Measurements from ENCODE around the gene PARP3.

PARP3 gene

DNA sequence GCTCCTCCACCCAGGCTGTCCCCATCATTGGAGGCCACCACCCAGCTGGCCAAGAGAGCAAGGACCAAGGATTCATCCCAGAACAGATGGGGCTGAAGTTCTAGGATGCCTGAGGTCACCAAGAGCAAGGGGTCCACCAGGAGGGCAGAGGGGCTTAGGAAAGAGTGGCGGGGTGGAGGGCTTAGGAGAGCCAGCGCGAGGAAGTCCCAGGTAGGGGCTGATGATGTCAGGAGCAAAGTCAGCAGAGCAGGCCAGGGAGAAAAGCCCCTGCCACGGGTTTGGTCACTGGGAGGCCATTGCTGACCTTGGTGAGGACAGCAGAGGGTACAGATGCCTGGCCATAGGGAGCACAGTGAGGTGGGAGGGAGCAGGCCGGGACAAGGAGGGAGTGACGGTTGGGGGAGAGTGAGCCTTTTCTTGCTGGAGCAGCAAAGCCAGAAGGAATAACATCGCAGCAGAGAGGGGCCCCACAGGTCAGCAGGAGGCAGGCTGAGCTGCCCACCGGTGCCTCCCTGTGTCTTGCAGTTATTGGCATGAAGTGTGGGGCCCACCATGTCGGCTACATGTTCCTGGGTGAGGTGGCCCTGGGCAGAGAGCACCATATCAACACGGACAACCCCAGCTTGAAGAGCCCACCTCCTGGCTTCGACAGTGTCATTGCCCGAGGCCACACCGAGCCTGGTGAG, 5.2 kb downstream of the PARP3 start:
- Histone ChIP-seq H3K4me1 (ENCODE audit: insufficient read depth, low read length) (peaks cover 3% of the 10 kb centered on the region), H3K4me3 (ENCODE audit: low read length) (no peak overlapping the region), H3K36me3 (ENCODE audit: insufficient read depth, low read length) (no peaks in the 10 kb centered on the region), H3K27me3 (ENCODE audit: insufficient read depth, low read length) (no peaks in the 10 kb centered on the region), H3K9me3 (ENCODE audit: low read length) (no peaks in the 10 kb centered on the region), H2AFZ (ENCODE audit: low read depth, low read length) (no peak overlapping the region)

DNA sequence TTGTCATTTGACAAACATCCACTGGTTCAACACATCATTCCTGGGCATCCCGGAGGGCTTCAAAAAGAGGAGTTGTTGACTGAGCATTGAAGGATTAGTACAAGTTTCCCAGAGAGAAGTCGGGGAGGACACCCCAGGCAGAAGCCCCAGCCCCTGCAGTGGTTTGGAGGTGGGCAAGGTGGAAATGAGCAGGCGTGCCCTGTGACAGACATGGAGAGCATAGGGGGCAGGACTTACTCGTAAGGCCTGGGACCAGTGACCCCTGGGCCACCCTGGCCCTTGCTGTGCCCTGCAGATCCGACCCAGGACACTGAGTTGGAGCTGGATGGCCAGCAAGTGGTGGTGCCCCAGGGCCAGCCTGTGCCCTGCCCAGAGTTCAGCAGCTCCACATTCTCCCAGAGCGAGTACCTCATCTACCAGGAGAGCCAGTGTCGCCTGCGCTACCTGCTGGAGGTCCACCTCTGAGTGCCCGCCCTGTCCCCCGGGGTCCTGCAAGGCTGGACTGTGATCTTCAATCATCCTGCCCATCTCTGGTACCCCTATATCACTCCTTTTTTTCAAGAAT, 5.9 kb downstream of the PARP3 start:
- H3K4me3 ChIP-seq (ENCODE audit: low read length), result no peak overlapping the region
- H3K4me1 ChIP-seq (ENCODE audit: insufficient read depth, low read length), result peaks cover 3% of the 10 kb centered on the region
- H3K27me3 ChIP-seq (ENCODE audit: insufficient read depth, low read length), result no peaks in the 10 kb centered on the region
- no peaks in the 10 kb centered on the region for H3K36me3 ChIP-seq (ENCODE audit: insufficient read depth, low read length)
- no peak overlapping the region for H2AFZ ChIP-seq (ENCODE audit: low read depth, low read length)
- no peaks in the 10 kb centered on the region for H3K9me3 ChIP-seq (ENCODE audit: low read length)

DNA sequence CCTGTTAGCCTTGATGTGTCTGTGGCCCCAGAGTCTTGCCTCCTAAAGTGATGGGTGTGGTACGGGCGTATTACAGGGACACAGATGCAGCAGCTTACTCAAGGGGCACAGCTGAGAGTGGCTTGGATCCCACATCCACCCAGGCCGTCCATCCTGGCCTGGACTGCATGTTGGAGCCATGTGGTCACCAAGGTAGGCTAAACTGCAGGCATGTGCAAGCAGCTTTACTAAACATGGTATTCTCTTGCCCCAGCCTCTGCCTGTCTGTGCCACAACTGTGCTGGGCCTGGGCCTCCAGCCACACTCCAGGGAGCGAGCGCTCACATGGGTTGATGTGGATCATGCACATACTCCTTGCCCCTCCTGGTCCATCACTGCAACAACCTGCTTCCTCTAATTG, 7.0 kb downstream of the PARP3 start:
- Histone ChIP-seq H2AFZ (ENCODE audit: low read depth, low read length) (no peak overlapping the region), H3K36me3 (ENCODE audit: insufficient read depth, low read length) (no peaks in the 10 kb centered on the region), H3K9me3 (ENCODE audit: low read length) (no peaks in the 10 kb centered on the region), H3K4me3 (ENCODE audit: low read length) (no peak overlapping the region), H3K4me1 (ENCODE audit: insufficient read depth, low read length) (peaks cover 11% of the 10 kb centered on the region), H3K27me3 (ENCODE audit: insufficient read depth, low read length) (no peaks in the 10 kb centered on the region)

DNA sequence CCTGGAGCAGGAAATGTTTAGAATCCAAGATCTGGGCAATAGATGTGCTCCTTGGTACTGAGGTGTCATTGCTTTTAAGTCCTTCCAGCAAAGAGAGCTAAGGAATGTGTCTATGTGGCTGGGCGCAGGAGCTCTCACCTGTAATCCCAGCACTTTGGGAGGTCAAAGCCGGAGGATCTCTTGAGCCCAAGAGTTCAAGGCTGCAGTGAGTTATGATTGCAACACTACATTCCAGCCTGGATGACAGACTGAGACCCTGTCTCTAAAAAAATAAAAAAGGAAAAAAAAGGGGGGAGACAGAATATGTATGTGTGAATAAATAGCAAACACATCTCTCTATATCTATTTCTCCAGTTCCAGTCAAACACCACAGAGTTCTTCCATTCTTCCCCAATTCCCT, 8.7 kb downstream of the PARP3 start:
- no peaks in the 10 kb centered on the region for H3K27me3 ChIP-seq (ENCODE audit: insufficient read depth, low read length)
- H3K4me3 ChIP-seq (ENCODE audit: low read length), result no peak overlapping the region
- peaks cover 11% of the 10 kb centered on the region for H3K4me1 ChIP-seq (ENCODE audit: insufficient read depth, low read length)
- no peaks in the 10 kb centered on the region for H3K9me3 ChIP-seq (ENCODE audit: low read length)
- no peaks in the 10 kb centered on the region for H3K36me3 ChIP-seq (ENCODE audit: insufficient read depth, low read length)
- no peak overlapping the region for H2AFZ ChIP-seq (ENCODE audit: low read depth, low read length)

DNA sequence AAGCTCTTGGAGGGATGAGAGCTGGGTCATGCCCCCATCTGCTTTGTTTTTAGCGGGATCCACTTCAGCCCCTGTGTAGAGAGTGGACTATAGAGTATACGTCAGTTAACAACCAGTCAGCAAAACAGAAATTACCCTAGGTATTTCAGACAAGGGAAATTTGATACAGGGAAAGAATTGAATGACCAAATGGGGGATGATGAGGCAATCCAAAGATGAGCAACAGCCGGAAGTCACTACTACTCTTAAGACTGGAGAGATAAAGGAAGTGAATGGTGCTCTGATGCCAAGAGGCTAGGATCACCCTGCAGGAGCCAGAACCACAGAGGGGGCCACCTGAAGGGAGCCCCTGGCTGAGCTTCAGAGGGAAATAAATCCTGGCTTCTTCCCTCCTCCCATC, 11.3 kb downstream of the PARP3 start:
- H3K4me1 ChIP-seq (ENCODE audit: insufficient read depth, low read length), result peaks cover 11% of the 10 kb centered on the region
- no peak overlapping the region for H3K4me3 ChIP-seq (ENCODE audit: low read length)
- H2AFZ ChIP-seq (ENCODE audit: low read depth, low read length), result no peak overlapping the region
- H3K27me3 ChIP-seq (ENCODE audit: insufficient read depth, low read length), result no peaks in the 10 kb centered on the region
- no peaks in the 10 kb centered on the region for H3K9me3 ChIP-seq (ENCODE audit: low read length)
- H3K36me3 ChIP-seq (ENCODE audit: insufficient read depth, low read length), result peaks cover 14% of the 10 kb centered on the region

DNA sequence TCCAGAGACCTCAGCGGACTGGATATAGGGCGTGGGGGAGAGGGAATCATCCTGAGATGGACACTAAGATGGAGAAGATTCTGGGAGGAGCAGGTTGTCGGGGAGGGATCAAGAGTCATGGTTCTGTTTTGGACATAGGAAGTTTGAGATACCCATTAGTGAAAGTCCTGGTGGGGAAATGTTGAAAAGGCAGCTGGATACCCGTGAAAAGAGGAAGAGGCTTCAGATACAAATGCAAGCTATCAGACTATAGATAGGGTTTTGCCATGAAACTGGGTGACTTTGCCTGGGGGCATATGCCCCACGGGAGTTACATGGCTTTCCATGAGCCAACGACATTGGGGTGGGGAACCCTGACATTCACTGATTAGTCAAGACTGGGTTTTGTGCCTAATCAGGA, 11.9 kb downstream of the PARP3 start:
- Histone ChIP-seq H3K4me3 (ENCODE audit: low read length) (no peak overlapping the region), H2AFZ (ENCODE audit: low read depth, low read length) (no peak overlapping the region), H3K27me3 (ENCODE audit: insufficient read depth, low read length) (no peaks in the 10 kb centered on the region), H3K9me3 (ENCODE audit: low read length) (no peaks in the 10 kb centered on the region), H3K4me1 (ENCODE audit: insufficient read depth, low read length) (peaks cover 11% of the 10 kb centered on the region), H3K36me3 (ENCODE audit: insufficient read depth, low read length) (peaks cover 20% of the 10 kb centered on the region)

DNA sequence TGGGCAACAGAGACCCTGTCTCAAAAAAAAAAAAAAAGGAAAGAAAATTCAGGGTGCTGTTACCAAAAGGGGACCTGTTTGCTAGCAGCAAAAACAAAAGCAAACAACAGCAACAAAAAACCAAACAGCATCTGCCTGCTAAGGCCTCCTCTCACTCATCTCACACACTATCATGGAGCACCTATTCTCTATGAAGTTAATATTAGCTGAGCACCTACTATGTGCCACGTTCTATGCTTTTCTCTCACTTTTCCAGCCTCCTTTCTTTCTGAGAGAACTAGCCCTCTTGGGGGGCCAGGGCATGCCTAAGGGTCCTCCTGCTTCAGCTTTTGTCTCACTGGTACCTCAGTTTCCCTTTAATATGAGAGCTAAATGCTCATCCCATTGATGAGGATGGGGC, 12.6 kb downstream of the PARP3 start:
- H3K4me3 ChIP-seq (ENCODE audit: low read length), result no peak overlapping the region
- H3K4me1 ChIP-seq (ENCODE audit: insufficient read depth, low read length), result peaks cover 11% of the 10 kb centered on the region
- no peak overlapping the region for H2AFZ ChIP-seq (ENCODE audit: low read depth, low read length)
- no peaks in the 10 kb centered on the region for H3K9me3 ChIP-seq (ENCODE audit: low read length)
- no peaks in the 10 kb centered on the region for H3K27me3 ChIP-seq (ENCODE audit: insufficient read depth, low read length)
- peaks cover 24% of the 10 kb centered on the region for H3K36me3 ChIP-seq (ENCODE audit: insufficient read depth, low read length)

DNA sequence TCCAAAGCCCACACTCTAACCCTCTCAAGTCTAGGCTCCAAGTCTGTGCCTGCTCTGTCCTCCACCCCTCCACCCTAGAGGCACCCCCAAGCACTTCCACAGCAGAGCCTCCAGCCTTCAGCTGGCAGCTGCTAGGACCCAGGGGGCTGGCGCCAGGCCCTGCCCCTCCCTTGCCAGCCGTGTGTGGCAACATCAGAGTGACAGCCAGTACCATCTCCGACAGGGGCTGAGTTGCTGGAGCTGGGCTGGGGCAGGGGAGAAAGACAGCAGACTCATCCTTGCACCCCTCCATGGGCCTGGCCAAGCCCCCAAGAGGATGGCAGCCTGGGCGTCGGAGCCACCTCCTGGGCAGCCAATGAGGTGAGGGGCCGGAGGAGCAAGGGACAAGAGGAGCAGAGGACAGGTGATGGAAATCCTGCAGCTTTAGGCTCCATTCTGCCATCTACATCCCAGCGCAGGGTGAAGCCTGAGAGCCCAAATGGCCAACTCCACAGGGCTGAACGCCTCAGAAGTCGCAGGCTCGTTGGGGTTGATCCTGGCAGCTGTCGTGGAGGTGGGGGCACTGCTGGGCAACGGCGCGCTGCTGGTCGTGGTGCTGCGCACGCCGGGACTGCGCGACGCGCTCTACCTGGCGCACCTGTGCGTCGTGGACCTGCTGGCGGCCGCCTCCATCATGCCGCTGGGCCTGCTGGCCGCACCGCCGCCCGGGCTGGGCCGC, 13.2 kb downstream of the PARP3 start, which contains the start of gene GPR62:
Gene GPR62, plus strand, starts transcription at position 207 of the 718 bp plus-strand sequence. Its CDS starts 272 bp downstream, at position 479.
- H2AFZ ChIP-seq (ENCODE audit: low read depth, low read length), result no peak within 1 kb of the TSS
- peaks cover 11% of the 10 kb centered on the region for H3K4me1 ChIP-seq (ENCODE audit: insufficient read depth, low read length)
- H3K36me3 ChIP-seq (ENCODE audit: insufficient read depth, low read length), result peaks cover 29% of the 10 kb centered on the region
- no peak within 1 kb of the TSS for H3K4me3 ChIP-seq (ENCODE audit: low read length)
- no peaks in the 10 kb centered on the region for H3K27me3 ChIP-seq (ENCODE audit: insufficient read depth, low read length)
- H3K9me3 ChIP-seq (ENCODE audit: low read length), result no peaks in the 10 kb centered on the region

DNA sequence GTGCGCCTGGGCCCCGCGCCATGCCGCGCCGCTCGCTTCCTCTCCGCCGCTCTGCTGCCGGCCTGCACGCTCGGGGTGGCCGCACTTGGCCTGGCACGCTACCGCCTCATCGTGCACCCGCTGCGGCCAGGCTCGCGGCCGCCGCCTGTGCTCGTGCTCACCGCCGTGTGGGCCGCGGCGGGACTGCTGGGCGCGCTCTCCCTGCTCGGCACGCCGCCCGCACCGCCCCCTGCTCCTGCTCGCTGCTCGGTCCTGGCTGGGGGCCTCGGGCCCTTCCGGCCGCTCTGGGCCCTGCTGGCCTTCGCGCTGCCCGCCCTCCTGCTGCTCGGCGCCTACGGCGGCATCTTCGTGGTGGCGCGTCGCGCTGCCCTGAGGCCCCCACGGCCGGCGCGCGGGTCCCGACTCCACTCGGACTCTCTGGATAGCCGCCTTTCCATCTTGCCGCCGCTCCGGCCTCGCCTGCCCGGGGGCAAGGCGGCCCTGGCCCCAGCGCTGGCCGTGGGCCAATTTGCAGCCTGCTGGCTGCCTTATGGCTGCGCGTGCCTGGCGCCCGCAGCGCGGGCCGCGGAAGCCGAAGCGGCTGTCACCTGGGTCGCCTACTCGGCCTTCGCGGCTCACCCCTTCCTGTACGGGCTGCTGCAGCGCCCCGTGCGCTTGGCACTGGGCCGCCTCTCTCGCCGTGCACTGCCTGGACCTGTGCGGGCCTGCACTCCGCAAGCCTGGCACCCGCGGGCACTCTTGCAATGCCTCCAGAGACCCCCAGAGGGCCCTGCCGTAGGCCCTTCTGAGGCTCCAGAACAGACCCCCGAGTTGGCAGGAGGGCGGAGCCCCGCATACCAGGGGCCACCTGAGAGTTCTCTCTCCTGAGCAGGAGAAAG, 14.0 kb downstream of the PARP3 start:
- peaks cover 35% of the 10 kb centered on the region for H3K36me3 ChIP-seq (ENCODE audit: insufficient read depth, low read length)
- H3K4me3 ChIP-seq (ENCODE audit: low read length), result no peak overlapping the region
- H3K9me3 ChIP-seq (ENCODE audit: low read length), result no peaks in the 10 kb centered on the region
- peaks cover 11% of the 10 kb centered on the region for H3K4me1 ChIP-seq (ENCODE audit: insufficient read depth, low read length)
- no peaks in the 10 kb centered on the region for H3K27me3 ChIP-seq (ENCODE audit: insufficient read depth, low read length)
- no peak overlapping the region for H2AFZ ChIP-seq (ENCODE audit: low read depth, low read length)

DNA sequence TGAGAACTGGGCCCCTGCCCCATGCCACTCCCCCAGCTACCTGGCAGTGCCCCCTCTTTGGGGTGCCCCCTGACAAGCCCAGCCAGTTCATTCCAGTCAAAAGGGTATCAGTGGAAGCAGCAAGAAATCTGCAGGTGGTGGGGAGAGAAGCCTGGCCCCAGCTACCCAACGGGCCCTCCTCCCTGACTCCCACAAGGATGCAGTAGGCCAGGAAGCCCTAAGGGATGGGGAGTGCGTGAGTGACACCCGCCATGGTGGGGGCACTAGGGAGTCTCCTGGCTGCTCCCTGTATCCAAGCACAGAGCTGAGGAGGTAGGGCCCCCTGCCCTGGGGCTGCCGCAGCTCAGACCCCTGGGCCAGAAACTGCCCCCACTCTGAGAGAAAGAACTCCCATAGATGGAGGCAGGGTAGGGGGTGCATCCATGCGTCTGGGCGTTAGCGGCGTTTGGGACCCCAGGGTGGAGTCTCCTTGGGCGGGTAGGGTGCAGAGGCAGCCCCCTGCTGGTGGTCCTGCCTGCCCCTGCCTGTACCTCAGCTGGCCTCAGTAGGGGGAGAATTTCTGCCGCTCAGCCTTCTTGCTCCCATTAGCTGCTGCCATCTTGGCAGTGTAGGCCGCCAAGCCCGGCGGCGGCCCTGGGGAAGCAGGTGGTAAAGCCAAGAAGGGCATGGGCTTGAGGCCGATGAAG, 15.5 kb downstream of the PARP3 start:
- no peak overlapping the region for H3K4me3 ChIP-seq (ENCODE audit: low read length)
- H3K27me3 ChIP-seq (ENCODE audit: insufficient read depth, low read length), result no peaks in the 10 kb centered on the region
- no peaks in the 10 kb centered on the region for H3K9me3 ChIP-seq (ENCODE audit: low read length)
- peaks cover 11% of the 10 kb centered on the region for H3K4me1 ChIP-seq (ENCODE audit: insufficient read depth, low read length)
- no peak overlapping the region for H2AFZ ChIP-seq (ENCODE audit: low read depth, low read length)
- H3K36me3 ChIP-seq (ENCODE audit: insufficient read depth, low read length), result peaks cover 45% of the 10 kb centered on the region

DNA sequence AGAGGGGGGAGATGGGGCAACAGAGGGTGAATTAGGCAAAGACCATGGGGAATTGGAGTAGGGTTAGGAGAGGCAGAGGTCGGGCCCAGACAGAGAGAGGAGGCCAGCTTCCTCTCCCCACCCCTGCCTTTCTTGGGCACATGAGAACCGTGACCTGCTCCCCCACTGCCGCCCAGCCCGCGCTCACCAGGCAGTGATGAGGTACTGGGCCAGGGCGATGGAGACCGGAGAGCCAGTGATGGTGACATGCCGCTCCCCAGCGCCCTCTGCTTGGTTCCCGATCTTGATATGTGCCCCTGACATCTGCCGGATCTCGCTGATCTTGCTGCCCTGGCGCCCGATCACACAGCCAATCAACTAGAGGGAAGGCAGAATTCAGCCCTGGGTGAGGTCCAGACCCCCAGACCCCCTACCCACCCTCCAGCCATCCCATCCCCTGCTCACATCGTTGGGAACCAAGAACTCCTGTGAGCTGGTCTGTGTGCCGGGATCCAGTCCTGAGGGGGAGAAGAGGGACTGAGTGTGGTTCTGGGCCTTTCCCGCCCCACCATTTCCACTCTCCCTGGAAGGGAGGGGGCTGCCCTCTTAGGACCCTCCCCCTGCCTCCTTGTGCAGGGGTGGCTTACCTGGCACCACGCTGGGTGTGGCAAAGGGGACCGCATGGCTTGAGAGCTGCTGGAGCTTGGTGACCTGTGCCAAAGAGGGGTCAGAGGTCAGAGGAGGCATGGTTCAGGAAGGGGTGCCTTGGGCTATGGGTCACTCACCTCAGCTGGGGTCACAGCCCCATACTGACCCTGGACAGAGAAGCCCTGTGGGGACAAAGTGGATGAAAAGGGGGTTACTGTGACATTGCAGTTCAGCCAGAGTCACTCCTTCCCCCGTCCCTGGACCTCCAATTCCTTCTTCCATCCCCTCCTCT, 16.7 kb downstream of the PARP3 start:
- H3K36me3 ChIP-seq (ENCODE audit: insufficient read depth, low read length), result peaks cover 45% of the 10 kb centered on the region
- no peak overlapping the region for H3K4me3 ChIP-seq (ENCODE audit: low read length)

DNA sequence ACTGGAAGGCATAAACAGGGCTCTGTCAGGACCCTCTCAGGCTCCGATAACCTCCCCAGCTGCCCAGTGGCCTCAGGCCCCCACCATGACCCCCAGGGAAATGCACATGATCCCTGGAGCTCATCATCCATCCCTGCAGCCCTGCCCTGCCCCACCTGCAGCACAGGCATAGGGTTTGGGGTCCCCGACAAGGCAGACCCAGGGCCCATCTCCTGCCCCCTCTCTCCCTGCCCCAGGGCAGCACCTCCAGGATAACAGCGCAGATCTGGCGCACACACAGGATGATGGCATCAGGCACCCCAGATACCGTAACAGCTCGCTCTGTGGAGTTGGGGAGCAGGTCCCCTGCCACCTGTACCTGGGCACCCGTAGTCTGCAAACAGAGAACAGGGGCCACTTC, 17.5 kb downstream of the PARP3 start:
- Histone ChIP-seq H3K4me3 (ENCODE audit: low read length) (no peak overlapping the region), H3K9me3 (ENCODE audit: low read length) (no peaks in the 10 kb centered on the region), H2AFZ (ENCODE audit: low read depth, low read length) (no peak overlapping the region), H3K27me3 (ENCODE audit: insufficient read depth, low read length) (no peaks in the 10 kb centered on the region), H3K36me3 (ENCODE audit: insufficient read depth, low read length) (peaks cover 45% of the 10 kb centered on the region), H3K4me1 (ENCODE audit: insufficient read depth, low read length) (peaks cover 8% of the 10 kb centered on the region)

More for the DNA sequence above, 16.7 kb downstream of the PARP3 start:
- Histone ChIP-seq H2AFZ (ENCODE audit: low read depth, low read length) (no peak overlapping the region), H3K27me3 (ENCODE audit: insufficient read depth, low read length) (no peaks in the 10 kb centered on the region), H3K9me3 (ENCODE audit: low read length) (no peaks in the 10 kb centered on the region), H3K4me1 (ENCODE audit: insufficient read depth, low read length) (peaks cover 1% of the 10 kb centered on the region)

Data from neuron (in vitro differentiated cells).